GM12878 (cell line): ENCODE data around the gene PDZD2. TPM values are rescaled to one million over a fixed set of nuclear protein-coding genes. Genes with fewer than 3 reads are reported as not detected.

Source experiments
- ATAC-seq: fragments of 200-7000 bp; cut with Tn5 transposase; 3 replicates; pipeline ENCODE4 v1.9.1; 2020; ENCODE audit warnings: mild to moderate bottlenecking, moderate library complexity
- BruUV-seq: library from RNA; stranded (reverse); fragments of 400-500 nt; replicated peaks from 2 replicates; lab custom pipeline; 2021; lab: Mats Ljungman, UMichigan
- CTCF ChIA-PET: fragments of 300-600 bp; sonication (Branson Sonifier 250); formaldehyde crosslinking; extraction: SDS; loops from one replicate; lab custom pipeline; 2021; ENCODE audit warnings: inconsistent platforms; lab: Yijun Ruan, JAX
- POLR2A ChIA-PET: fragments of 350-600 bp; formaldehyde crosslinking; extraction: SDS; loops from one replicate; lab custom pipeline; 2021; ENCODE audit warnings: inconsistent platforms; lab: Charles Lee
- RAD21 ChIA-PET: fragments of 300-600 bp; sonication (Branson Sonifier 250); formaldehyde crosslinking; loops from one replicate; lab custom pipeline; 2023; ENCODE audit warnings: antibody characterized with exemption; ENCODE audit not compliant: unreplicated experiment; lab: Charles Lee
- SMC1A ChIA-PET: fragments of 300-600 bp; sonication (Branson Sonifier 250); formaldehyde crosslinking; loops from one replicate; lab custom pipeline; 2023; ENCODE audit not compliant: unreplicated experiment, uncharacterized antibody; lab: Charles Lee
- DNase-seq: peaks from one replicate; pipeline ENCODE4 v3.0.0-alpha.2; 2011; ENCODE audit warnings: low read depth, low spot score
- FAIRE-seq: peaks from 3 replicates; lab custom pipeline; 2011; peaks lifted over from hg19 to GRCh38; lab: Jason Lieb, UNC
- H2AFZ ChIP-seq: 2 replicates; pipeline ENCODE4 v1.6.0; 2011; ENCODE audit warnings: low read depth, low read length, control low read depth; ENCODE audit not compliant: control insufficient read depth
- H3K27ac ChIP-seq: 2 replicates; pipeline ENCODE4 v1.5.1; 2011; ENCODE audit warnings: control low read depth; ENCODE audit not compliant: control insufficient read depth, insufficient read depth
- H3K27me3 ChIP-seq, 2 experiments: replicated peaks in 1 of 2; 2 replicates each; pipeline versions ENCODE4 v1.6.0 to v1.6.1; 2011; ENCODE audit warnings: low read length in 1 of 2; ENCODE audit not compliant: control insufficient read depth in 2 of 2, insufficient read depth in 2 of 2
- H3K36me3 ChIP-seq, 2 experiments: 2 replicates each; pipeline ENCODE4 v1.5.1; 2011; ENCODE audit warnings: low read length in 1 of 2; ENCODE audit not compliant: control insufficient read depth in 2 of 2, insufficient read depth in 2 of 2
- H3K4me1 ChIP-seq: 2 replicates; pipeline ENCODE4 v1.6.1; 2011; ENCODE audit warnings: mild to moderate bottlenecking, low read length, moderate library complexity, mixed read lengths; ENCODE audit not compliant: control insufficient read depth, insufficient read depth
- H3K4me2 ChIP-seq: 2 replicates; pipeline ENCODE4 v1.6.0; 2011; ENCODE audit warnings: control low read depth; ENCODE audit not compliant: control insufficient read depth, insufficient read depth
- H3K4me3 ChIP-seq: fragments of 200-600 bp; sonication (generic); 2 replicates; pipeline ENCODE4 v1.5.1; 2016
- H3K79me2 ChIP-seq: 2 replicates; pipeline ENCODE4 v1.6.0; 2011; ENCODE audit warnings: low read length; ENCODE audit not compliant: control insufficient read depth, insufficient read depth
- H3K9ac ChIP-seq: 2 replicates; pipeline ENCODE4 v1.8.0; 2011; ENCODE audit warnings: low read length, control low read depth, mixed read lengths; ENCODE audit not compliant: control insufficient read depth, insufficient read depth
- H3K9me3 ChIP-seq: replicated peaks from 3 replicates; pipeline ENCODE4 v1.5.1; 2011; ENCODE audit warnings: mild to moderate bottlenecking, low read length; ENCODE audit not compliant: control insufficient read depth, insufficient read depth
- H4K20me1 ChIP-seq: 2 replicates; pipeline ENCODE4 v1.6.0; 2011; ENCODE audit not compliant: control insufficient read depth, insufficient read depth
- BHLHE40 ChIP-seq, 2 experiments: fragments of 450-650 bp in 1 of 2; IDR thresholded peaks; 2 replicates each; pipeline ENCODE4 v1.6.1; 2011 to 2017; ENCODE audit warnings: low read depth in 2 of 2, borderline replicate concordance in 1 of 2, improper control_type of control experiment in 1 of 2, low read length in 1 of 2, mild to moderate bottlenecking in 1 of 2
- DPF2 ChIP-seq: fragments of 450-650 bp; IDR thresholded peaks from 2 replicates; pipeline ENCODE4 v1.6.1; 2017; ENCODE audit warnings: mild to moderate bottlenecking
- FOXM1 ChIP-seq: IDR thresholded peaks from 2 replicates; pipeline ENCODE4 v1.6.1; 2012; ENCODE audit warnings: low read depth, mild to moderate bottlenecking, inconsistent platforms, low read length, moderate library complexity
- GABPA ChIP-seq: IDR thresholded peaks from 2 replicates; pipeline ENCODE4 v1.6.1; 2014; ENCODE audit warnings: antibody characterized with exemption, low read depth, mild to moderate bottlenecking, inconsistent platforms
- PAX8 ChIP-seq: fragments of 450-650 bp; IDR thresholded peaks from 2 replicates; pipeline ENCODE4 v1.6.1; 2017; ENCODE audit warnings: mild to moderate bottlenecking, moderate library complexity
- SMC3 ChIP-seq: IDR thresholded peaks from 2 replicates; pipeline ENCODE4 v1.6.1; 2011; ENCODE audit warnings: low read length, improper control_type of control experiment, borderline replicate concordance
- SREBF1 ChIP-seq: IDR thresholded peaks from 2 replicates; pipeline ENCODE4 v1.6.1; 2012; ENCODE audit warnings: mild to moderate bottlenecking, low read length
- ZNF217 ChIP-seq: fragments of 450-650 bp; IDR thresholded peaks from 2 replicates; pipeline ENCODE4 v1.6.1; 2017; ENCODE audit warnings: antibody characterized with exemption, mild to moderate bottlenecking
- WGBS: methylation state at CpG from one replicate; pipeline ENCODE4 v1.1.6; 2016; ENCODE audit warnings: low lambda C conversion rate; ENCODE audit not compliant: insufficient replicate concordance, insufficient coverage; ENCODE audit errors: missing lambda C conversion rate; 5-methylcytosine and 5-hydroxymethylcytosine counted together
- in situ Hi-C: fragments of 300-500 bp; cut with MboI; formaldehyde crosslinking; loops from 9 replicates; pipeline ENCODE4 v1.14.3; 2018; ENCODE audit warnings: mixed read lengths
- intact Hi-C: fragments of 100-400 bp; cut with micrococcal nuclease; formaldehyde crosslinking; loops from one replicate; pipeline ENCODE4 v1.14.2; 2022; ENCODE audit not compliant: unreplicated experiment
- polyA plus RNA-seq, 11 experiments: library from polyadenylated mRNA; depleted of rRNA in 4 of 11; unstranded in 6 of 11; stranded (reverse) in 5 of 11; fragments of >200 nt; fragmentation: Nextera tagmentation in 4 of 11; fragmentation: Illumina TruSeq in 1 of 11; extraction: Ambion mirVana in 4 of 11; extraction: Trizol in 1 of 11; gene quantifications; 1 replicate in 1 of 11; 2 replicates in 10 of 11; pipeline versions ENCODE4 v1.2.1 to v1.2.3, GENCODE V29; 2011 to 2016; ENCODE audit warnings: inconsistent platforms in 2 of 11, missing spikeins in 2 of 11, low read depth in 1 of 11
- total RNA-seq, 4 experiments: library from RNA; depleted of rRNA in 3 of 4; stranded (reverse); fragments of >200 nt in 3 of 4; fragmentation: Illumina TruSeq in 1 of 4; extraction: Trizol in 1 of 4; gene quantifications; 2 replicates each; pipeline versions ENCODE4 v1.2.1 to v1.2.3, GENCODE V29; 2013 to 2021
- TF ChIP-seq, protein P1 (sequence below): IDR thresholded peaks from 2 replicates; pipeline ENCODE4 v1.6.1; 2011; ENCODE audit warnings: mild to moderate bottlenecking, low read depth, low read length, moderate library complexity; ENCODE audit not compliant: insufficient replicate concordance
- TF ChIP-seq, protein P2 (sequence below): IDR thresholded peaks from 2 replicates; pipeline ENCODE4 v1.6.1; 2012; ENCODE audit warnings: low read length, inconsistent platforms
- TF ChIP-seq, protein P3 (sequence below): fragments of 150-350 bp; IDR thresholded peaks from 2 replicates; pipeline ENCODE4 v1.6.1; 2016; ENCODE audit warnings: low read depth, low read length
- TF ChIP-seq, protein P4 (sequence below): fragments of 450-650 bp; conservative IDR thresholded peaks from 2 replicates; pipeline ENCODE4 v1.6.1; 2017; ENCODE audit warnings: mild to moderate bottlenecking, moderate library complexity

Gene PDZD2
- total and polyA plus RNA-seq, 10 of the 15 experiments (the other 5 are each of a cell fraction or from before 2014, with no cell fraction given), result 0.01 to 0.58 (median 0.29) TPM; not detected in 3

DNA sequence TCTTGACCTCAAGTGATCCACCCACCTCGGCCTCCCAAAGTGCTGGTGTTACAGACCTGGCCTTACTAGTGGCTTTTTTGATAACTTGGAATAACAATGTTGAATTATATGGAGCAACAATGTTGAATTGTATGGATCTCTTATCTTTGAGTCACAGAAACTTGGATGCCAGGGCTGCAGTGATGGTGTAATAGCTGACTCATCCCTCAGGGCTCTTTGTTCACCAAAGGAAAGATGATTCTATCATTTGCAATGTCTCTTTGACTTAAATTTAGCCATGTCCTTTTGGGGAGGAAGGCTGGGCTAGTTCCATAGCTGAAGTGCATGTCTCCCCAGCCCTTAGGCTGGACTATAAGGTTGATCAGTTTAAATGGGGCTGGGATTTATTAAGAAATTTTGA, 172.3 kb downstream of the PDZD2 start:
- no peak for FAIRE-seq
- Histone ChIP-seq H3K9me3 (no peaks in the 10 kb centered on the region), H3K36me3 (no peaks in the 10 kb centered on the region), H3K4me3 (no peak overlapping the region)
- 0% methylated on average over 1 of the region's 1 CpG for WGBS
- intact Hi-C loops, result no loop called here
- ChIA-PET SMC1A (no interaction called here), CTCF (interaction anchor here (1.8 kb wide), 1 partner anchor 282 kb away, joined by 5 read pairs; no protein-coding TSS in a partner anchor), POLR2A (no interaction called here)
- TF ChIP-seq SREBF1 (no peak), FOXM1 (no peak), GABPA (no peak), BHLHE40 (IDR thresholded peaks at IDR 0.05; ENCODE audit: borderline replicate concordance in 1 of 2, low read depth in 2 of 2, low read length in 1 of 2) (no peak), SMC3 (no peak), DPF2 (no peak), PAX8 (no peak), ZNF217 (no peak)
- TF ChIP-seq, protein P1, sequence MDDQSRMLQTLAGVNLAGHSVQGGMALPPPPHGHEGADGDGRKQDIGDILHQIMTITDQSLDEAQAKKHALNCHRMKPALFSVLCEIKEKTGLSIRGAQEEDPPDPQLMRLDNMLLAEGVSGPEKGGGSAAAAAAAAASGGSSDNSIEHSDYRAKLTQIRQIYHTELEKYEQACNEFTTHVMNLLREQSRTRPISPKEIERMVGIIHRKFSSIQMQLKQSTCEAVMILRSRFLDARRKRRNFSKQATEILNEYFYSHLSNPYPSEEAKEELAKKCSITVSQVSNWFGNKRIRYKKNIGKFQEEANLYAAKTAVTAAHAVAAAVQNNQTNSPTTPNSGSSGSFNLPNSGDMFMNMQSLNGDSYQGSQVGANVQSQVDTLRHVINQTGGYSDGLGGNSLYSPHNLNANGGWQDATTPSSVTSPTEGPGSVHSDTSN, result no peak
- TF ChIP-seq, protein P2, sequence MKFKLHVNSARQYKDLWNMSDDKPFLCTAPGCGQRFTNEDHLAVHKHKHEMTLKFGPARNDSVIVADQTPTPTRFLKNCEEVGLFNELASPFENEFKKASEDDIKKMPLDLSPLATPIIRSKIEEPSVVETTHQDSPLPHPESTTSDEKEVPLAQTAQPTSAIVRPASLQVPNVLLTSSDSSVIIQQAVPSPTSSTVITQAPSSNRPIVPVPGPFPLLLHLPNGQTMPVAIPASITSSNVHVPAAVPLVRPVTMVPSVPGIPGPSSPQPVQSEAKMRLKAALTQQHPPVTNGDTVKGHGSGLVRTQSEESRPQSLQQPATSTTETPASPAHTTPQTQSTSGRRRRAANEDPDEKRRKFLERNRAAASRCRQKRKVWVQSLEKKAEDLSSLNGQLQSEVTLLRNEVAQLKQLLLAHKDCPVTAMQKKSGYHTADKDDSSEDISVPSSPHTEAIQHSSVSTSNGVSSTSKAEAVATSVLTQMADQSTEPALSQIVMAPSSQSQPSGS, result no peak
- TF ChIP-seq, protein P3, sequence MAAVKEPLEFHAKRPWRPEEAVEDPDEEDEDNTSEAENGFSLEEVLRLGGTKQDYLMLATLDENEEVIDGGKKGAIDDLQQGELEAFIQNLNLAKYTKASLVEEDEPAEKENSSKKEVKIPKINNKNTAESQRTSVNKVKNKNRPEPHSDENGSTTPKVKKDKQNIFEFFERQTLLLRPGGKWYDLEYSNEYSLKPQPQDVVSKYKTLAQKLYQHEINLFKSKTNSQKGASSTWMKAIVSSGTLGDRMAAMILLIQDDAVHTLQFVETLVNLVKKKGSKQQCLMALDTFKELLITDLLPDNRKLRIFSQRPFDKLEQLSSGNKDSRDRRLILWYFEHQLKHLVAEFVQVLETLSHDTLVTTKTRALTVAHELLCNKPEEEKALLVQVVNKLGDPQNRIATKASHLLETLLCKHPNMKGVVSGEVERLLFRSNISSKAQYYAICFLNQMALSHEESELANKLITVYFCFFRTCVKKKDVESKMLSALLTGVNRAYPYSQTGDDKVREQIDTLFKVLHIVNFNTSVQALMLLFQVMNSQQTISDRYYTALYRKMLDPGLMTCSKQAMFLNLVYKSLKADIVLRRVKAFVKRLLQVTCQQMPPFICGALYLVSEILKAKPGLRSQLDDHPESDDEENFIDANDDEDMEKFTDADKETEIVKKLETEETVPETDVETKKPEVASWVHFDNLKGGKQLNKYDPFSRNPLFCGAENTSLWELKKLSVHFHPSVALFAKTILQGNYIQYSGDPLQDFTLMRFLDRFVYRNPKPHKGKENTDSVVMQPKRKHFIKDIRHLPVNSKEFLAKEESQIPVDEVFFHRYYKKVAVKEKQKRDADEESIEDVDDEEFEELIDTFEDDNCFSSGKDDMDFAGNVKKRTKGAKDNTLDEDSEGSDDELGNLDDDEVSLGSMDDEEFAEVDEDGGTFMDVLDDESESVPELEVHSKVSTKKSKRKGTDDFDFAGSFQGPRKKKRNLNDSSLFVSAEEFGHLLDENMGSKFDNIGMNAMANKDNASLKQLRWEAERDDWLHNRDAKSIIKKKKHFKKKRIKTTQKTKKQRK, result no peak
- TF ChIP-seq, protein P4, sequence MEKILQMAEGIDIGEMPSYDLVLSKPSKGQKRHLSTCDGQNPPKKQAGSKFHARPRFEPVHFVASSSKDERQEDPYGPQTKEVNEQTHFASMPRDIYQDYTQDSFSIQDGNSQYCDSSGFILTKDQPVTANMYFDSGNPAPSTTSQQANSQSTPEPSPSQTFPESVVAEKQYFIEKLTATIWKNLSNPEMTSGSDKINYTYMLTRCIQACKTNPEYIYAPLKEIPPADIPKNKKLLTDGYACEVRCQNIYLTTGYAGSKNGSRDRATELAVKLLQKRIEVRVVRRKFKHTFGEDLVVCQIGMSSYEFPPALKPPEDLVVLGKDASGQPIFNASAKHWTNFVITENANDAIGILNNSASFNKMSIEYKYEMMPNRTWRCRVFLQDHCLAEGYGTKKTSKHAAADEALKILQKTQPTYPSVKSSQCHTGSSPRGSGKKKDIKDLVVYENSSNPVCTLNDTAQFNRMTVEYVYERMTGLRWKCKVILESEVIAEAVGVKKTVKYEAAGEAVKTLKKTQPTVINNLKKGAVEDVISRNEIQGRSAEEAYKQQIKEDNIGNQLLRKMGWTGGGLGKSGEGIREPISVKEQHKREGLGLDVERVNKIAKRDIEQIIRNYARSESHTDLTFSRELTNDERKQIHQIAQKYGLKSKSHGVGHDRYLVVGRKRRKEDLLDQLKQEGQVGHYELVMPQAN, result no peak
- TF ChIP-seq, all 136 proteins: peak for 0
- Histone ChIP-seq H3K4me2 (no peak overlapping the region), H3K27me3 (0 out of 4 replicates have a peak, but pooled peaks cover 0 to under 1% of the 10 kb centered on the region in 2 experiments), H4K20me1 (no peaks in the 10 kb centered on the region), H3K4me1 (no peaks in the 10 kb centered on the region), H3K27ac (no peak overlapping the region), H3K79me2 (no peaks in the 10 kb centered on the region), H2AFZ (no peak overlapping the region), H3K9ac (no peak overlapping the region)
- in situ Hi-C loops, result loop anchor here (5.0 kb wide), 1 partner anchor 229 kb away; no protein-coding TSS in a partner anchor
- no peak for DNase-seq
- RAD21 ChIA-PET, result no interaction called here
- no TSS peak for BruUV-seq
- no peak for ATAC-seq
